T-helper 1 cell treated with Interleukin-12 subunit alpha and Interleukin-12 subunit beta and Interleukin-4 antibody, amounts not matched to agents 30 μg/mL and 1 μg/mL, for 36 hours (primary cell): ENCODE measurements around the gene SYNGR3.
"Not testable (repeated sequence)": the region's sequence is repeated elsewhere in the genome, so short reads cannot be mapped to it uniquely, and the experiment has no call there.

ENCODE experiments used
- H3K27ac Mint-ChIP-seq: one replicate; pipeline ENCODE4 v1.8.0; 2021; ENCODE audit warnings: mild to moderate bottlenecking, mixed read lengths
- H3K27me3 Mint-ChIP-seq: one replicate; pipeline ENCODE4 v1.8.0; 2021; ENCODE audit warnings: low read depth, mixed read lengths
- H3K36me3 Mint-ChIP-seq: one replicate; pipeline ENCODE4 v1.8.0; 2021; ENCODE audit warnings: low read depth, mixed read lengths
- H3K4me1 Mint-ChIP-seq: one replicate; pipeline ENCODE4 v1.8.0; 2021; ENCODE audit warnings: low read depth, mixed read lengths
- H3K4me3 Mint-ChIP-seq: one replicate; pipeline ENCODE4 v1.8.0; 2021; ENCODE audit warnings: mild to moderate bottlenecking, moderate library complexity, mixed read lengths
- H3K9me3 Mint-ChIP-seq: one replicate; pipeline ENCODE4 v1.8.0; 2021; ENCODE audit warnings: mixed read lengths

Gene SYNGR3

DNA sequence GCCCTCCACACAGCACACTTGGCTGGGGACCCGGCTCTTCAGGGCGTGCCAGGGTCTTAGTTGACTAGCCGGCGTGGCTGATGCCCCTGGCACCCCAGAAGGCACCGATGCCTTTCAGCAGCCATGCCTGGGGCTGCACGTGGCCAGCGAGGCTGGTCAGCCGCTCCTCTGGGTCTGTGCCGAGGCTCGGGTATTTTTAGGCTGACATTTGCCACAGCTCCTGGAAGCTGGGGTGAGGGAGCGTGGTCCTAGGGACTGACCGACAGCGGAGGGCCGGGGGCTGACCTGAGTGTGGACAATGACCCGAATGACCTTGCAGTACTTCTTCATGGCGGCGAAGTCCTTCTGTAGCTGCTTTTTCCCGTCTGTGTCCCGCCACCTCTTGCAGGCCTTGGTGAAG, 39.2 kb upstream of the SYNGR3 start:
- H3K27ac Mint-ChIP-seq, result no peak overlapping the region
- H3K4me1 Mint-ChIP-seq, result no peaks in the 10 kb centered on the region
- H3K9me3 Mint-ChIP-seq, result no peaks in the 10 kb centered on the region
- H3K36me3 Mint-ChIP-seq, result no peaks in the 10 kb centered on the region
- no peak overlapping the region for H3K4me3 Mint-ChIP-seq
- H3K27me3 Mint-ChIP-seq, result peaks cover 7% of the 10 kb centered on the region

DNA sequence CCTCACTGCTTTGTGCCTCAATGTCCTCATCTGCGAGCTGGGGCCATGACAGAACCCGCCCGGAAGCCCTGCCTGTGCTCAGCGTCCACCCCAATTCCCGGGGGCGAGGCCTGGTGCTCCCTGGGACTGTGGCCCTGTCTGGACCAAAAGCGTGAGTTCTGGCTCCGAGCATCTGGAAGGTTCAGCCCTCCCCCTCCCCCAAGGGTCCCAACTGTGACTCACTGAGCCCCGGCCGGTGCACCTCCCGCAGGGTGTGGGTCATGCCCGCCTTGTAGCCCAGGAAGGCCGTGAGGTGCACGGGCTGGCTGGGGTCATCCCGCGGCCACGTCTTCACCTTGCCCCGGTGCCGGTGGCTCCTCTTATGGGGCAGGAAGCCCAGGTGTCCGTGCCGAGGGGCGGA, 36.0 kb upstream of the SYNGR3 start:
- Mint-ChIP-seq H3K36me3 (no peaks in the 10 kb centered on the region), H3K4me3 (no peak overlapping the region), H3K27ac (no peak overlapping the region), H3K27me3 (peaks cover 7% of the 10 kb centered on the region), H3K4me1 (no peaks in the 10 kb centered on the region), H3K9me3 (no peaks in the 10 kb centered on the region)

DNA sequence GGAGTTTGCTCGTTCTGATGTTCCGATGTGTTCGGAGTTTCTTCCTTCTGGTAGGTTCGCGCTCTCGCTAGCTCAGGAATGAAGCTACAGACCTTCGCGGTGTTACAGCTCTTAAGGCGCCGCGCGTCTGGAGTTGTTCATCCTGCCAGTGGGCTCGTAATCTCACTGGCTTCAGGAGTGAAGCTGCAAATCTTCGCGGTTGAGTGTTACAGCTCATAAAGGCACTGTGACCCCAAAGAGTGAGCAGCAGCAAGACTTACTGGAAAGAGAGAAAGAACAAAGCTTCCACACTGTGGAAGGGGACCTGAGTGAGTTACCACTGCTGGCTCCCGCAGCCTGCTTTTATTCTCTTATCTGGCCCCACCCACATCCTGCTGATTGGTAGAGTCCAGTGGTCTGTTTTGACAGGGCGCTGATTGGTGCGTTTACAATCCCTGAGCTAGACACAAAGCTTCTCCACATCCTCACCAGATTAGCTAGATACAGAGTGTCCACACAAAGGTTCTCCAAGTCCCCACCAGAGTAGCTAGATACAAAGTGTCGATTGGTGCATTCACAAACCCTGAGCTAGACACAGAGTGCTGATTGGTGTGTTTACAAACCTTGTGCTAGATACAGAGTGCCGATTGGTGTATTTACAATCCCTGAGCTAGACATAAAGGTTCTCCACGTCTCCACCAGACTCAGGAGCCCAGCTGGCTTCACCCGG, 32.2 kb upstream of the SYNGR3 start:
- H3K36me3 Mint-ChIP-seq, result peaks cover 19% of the 10 kb centered on the region
- not testable (repeated sequence) for H3K27ac Mint-ChIP-seq

DNA sequence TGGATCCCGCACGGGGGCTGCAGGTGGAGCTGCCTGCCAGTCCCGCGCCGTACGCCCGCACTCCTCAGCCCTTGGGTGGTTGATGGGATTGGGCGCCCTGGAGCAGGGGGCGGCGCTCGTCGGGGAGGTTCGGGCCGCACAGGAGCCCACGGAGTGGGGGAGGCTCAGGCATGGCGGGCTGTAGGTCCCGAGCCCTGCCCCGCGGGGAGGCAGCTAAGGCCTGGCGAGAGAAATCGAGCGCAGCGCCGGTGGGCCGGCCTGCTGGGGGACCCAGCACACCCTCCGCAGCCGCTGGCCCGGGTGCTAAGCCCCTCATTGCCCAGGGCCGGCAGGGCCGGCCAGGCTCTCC, 31.7 kb upstream of the SYNGR3 start:
- not testable (repeated sequence) for H3K27me3 Mint-ChIP-seq, H3K27ac Mint-ChIP-seq, H3K9me3 Mint-ChIP-seq, H3K4me3 Mint-ChIP-seq
- Mint-ChIP-seq H3K36me3 (peaks cover 24% of the 10 kb centered on the region), H3K4me1 (peaks cover 26% of the 10 kb centered on the region)

More for the DNA sequence above, 32.2 kb upstream of the SYNGR3 start:
- not testable (repeated sequence) for H3K9me3 Mint-ChIP-seq, H3K4me3 Mint-ChIP-seq, H3K27me3 Mint-ChIP-seq
- peaks cover 24% of the 10 kb centered on the region for H3K4me1 Mint-ChIP-seq

DNA sequence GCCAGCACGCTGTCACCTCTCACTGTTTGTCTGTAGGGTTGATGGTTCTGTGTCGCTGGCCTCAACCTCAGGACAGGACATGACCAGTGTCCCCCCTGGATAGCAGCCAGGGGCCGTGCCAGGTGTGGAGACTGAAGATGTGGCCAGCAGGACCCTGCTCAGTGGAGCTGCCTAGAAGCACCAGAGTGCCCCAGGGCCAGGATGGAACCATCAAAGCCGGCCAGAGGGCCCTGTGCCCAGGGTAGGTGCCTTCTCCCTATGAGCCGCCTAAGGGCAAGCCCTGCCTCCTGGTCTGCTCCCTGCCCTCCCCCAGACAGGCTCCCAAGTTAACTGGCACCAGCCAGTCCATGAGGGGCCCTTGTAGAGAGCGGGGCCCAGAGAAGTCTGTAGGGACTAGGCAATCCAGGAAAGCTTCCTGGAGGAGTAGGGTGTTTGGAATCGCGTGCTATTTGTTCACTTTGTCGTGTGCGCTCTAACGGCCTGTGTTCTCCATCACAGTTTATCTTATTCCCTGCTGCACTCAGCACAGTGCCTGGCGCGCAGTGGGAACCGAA, 31.0 kb upstream of the SYNGR3 start:
- peaks cover 28% of the 10 kb centered on the region for H3K36me3 Mint-ChIP-seq
- H3K27ac Mint-ChIP-seq, result peak overlapping the region; percentile 47
- peak overlapping the region; percentile 97 for H3K4me3 Mint-ChIP-seq
- no peaks in the 10 kb centered on the region for H3K27me3 Mint-ChIP-seq
- peaks cover 30% of the 10 kb centered on the region for H3K4me1 Mint-ChIP-seq
- H3K9me3 Mint-ChIP-seq, result no peaks in the 10 kb centered on the region

DNA sequence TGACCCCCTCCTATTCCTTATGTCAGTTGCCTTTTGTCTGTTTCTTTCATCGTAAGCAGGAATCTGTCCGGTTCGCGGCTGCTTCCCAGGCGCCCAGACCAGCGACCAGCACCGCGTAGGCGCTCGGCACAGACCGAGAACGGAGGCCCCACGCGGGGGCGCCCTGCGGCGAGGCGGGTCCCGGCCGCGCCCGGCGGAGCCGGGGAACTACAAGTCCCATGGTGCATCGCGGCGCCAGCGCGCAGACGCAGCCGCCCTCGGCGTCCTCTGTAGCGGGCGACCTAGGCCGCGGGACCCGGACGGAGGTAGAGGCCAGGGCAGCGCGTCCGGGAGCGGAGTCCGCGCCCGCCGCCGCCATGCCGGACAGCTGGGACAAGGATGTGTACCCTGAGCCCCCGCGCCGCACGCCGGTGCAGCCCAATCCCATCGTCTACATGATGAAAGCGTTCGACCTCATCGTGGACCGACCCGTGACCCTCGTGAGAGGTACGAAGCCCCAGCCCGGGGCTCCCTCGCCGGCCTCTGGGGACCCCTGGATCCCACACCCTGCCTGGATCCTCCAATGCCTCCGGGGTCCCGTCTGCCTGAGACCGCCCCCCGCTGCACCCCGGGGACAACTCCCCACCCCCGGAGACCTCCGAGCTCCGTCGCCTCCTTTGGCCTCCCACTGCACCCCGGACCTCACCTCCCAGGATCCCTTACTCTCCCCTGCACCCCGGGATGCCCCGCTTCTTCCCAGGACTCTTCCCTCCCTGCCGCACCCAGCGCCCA, 30.3 kb upstream of the SYNGR3 start, which contains the start of gene NDUFB10:
TSS of gene NDUFB10 (plus strand) at position 270 of the 771 bp plus-strand sequence. CDS start at position 357, 87 bp downstream.
- Mint-ChIP-seq H3K9me3 (no peaks in the 10 kb centered on the region), H3K4me3 (peak within 1 kb of the TSS; percentile 97), H3K27me3 (no peaks in the 10 kb centered on the region), H3K27ac (peak within 1 kb of the TSS; percentile 96), H3K36me3 (peaks cover 33% of the 10 kb centered on the region), H3K4me1 (peaks cover 35% of the 10 kb centered on the region)

DNA sequence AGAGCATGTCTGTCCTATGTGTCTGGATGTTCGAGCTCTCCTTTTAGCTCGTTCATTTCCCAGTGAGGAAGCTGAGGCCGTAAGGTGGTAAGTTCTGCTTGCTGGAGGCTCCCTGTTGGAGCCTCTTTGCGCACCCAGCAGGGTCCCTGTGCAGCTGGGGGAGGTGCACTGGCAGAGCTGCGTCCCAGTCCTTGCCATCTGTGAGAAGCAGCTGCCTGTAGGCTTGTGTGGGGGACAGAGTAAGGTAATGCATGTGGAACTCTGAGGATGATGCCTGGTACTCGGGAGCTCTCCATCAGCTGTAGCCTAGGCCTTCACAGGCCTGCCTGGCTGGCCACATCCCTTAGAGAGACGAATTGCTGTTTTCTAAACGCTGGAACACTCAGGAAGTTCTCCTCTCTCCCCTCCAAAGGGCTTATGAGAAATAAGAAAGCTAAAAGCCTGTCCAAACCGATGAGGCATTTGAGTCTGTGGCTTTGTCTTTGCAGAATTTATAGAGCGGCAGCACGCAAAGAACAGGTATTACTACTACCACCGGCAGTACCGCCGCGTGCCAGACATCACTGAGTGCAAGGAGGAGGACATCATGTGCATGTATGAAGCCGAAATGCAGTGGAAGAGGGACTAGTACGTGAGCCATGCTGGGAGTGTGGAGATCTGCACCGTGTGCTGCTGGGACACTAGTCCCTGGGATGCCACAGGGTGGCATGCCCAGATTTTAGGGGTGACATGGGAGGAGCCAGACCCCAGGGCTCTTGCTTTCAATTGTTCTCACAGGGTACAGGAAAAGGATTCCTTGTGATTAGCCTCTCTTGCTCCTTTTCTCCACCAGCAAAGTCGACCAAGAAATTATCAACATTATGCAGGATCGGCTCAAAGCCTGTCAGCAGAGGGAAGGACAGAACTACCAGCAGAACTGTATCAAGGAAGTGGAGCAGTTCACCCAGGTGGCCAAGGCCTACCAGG, 28.8 kb upstream of the SYNGR3 start:
- Mint-ChIP-seq H3K4me3 (peak overlapping the region; percentile 97), H3K27me3 (no peaks in the 10 kb centered on the region), H3K27ac (peak overlapping the region; percentile 96), H3K36me3 (peaks cover 35% of the 10 kb centered on the region), H3K4me1 (peaks cover 40% of the 10 kb centered on the region), H3K9me3 (no peaks in the 10 kb centered on the region)

DNA sequence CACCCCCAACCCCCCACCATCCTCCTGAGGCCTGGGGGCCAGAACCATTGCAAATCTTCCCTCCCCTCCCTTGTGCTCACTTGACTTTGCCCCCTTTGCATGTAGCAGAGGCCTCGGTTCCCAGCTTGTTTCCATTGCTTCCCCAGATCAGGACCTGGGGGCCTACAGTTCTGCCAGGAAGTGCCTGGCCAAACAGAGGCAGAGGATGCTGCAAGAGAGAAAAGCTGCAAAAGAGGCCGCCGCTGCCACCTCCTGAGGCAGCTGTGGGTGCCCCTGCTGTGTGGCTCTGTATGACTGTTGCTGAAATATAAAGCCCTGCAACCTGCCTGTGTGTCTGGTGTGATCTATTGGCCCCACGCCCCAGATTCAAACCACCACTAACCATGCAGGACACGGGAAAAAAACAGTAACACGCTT, 28.1 kb upstream of the SYNGR3 start:
- Mint-ChIP-seq H3K27me3 (no peaks in the 10 kb centered on the region), H3K36me3 (peaks cover 35% of the 10 kb centered on the region), H3K4me1 (peaks cover 40% of the 10 kb centered on the region), H3K27ac (peak overlapping the region; percentile 62), H3K4me3 (peak overlapping the region; percentile 63), H3K9me3 (no peaks in the 10 kb centered on the region)

DNA sequence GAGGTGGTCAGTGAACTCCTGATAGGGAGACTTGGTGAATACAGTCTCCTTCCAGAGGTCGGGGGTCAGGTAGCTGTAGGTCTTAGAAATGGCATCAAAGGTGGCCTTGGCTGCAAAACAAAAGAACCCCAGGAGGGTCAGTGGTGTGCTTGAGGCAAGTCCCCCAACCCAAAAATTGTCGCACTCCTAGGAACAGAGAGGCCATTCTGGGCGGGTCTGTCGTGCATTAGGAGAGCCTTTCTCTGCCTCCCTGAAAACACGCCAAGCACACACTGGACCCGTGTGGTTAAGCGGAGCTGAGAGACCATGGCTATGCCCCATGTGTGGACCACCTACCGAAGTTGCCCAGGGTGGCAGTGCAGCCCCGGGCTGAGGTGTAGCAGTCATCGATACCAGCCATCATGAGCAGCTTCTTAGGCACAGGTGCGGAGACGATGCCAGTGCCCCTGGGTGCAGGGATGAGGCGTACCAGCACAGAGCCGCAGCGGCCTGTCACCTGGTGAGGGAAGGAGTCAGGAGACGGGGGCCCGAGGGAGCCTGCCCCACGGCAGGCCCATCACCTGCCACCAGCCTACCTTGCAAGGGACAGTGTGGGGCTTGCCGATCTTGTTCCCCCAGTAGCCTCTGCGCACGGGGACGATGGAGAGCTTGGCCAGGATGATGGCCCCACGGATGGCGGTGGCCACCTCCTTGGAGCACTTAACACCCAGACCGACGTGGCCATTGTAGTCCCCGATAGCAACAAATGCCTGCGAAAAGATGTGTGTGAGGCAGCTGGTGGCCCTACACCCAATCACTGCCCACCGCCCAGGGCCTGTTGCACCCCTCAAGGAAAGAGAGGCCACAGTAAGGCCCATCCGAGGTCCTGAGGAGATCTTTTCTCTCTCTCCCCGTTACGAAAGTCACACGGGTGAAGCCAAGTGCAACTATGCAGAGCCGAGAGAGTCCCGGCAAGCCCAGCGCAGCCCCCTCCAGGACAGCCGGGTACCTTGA, 27.3 kb upstream of the SYNGR3 start:
- peaks cover 35% of the 10 kb centered on the region for H3K36me3 Mint-ChIP-seq
- H3K9me3 Mint-ChIP-seq, result not testable (repeated sequence)
- peaks cover 40% of the 10 kb centered on the region for H3K4me1 Mint-ChIP-seq

DNA sequence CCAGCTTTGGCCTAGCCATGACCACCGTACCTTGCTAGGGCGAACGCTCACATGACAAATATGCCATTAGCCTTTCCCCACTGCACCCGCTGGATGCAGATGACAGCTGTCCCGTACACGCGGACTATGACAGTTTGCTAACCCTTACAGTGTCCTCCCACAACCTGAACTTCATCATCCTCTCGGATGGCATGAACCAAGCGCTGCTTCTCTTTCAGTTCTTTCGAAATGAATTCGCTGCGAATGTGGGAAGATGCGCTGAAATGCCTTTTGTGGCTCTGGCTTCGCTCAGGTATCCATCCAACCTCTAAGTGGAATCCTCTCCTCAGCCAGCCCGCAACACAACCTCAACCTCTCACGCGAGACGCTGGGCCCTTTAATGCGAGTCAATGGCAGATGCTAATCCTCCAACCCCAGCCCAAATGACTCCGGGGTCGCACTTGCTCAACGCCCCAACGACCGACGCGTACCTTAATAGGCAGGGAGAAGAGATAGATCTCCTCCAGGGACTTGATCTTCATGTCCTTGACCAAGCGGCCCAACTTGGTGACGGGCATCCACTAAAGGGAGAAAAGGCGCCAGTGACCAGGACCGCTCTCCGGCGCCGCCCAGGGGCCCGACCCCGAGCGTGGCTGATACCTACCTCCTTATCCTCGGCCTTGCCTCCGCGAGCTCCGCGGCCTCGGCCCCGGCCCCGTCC, 25.8 kb upstream of the SYNGR3 start:
- Mint-ChIP-seq H3K9me3 (no peaks in the 10 kb centered on the region), H3K4me3 (peak overlapping the region; percentile 96), H3K4me1 (peaks cover 40% of the 10 kb centered on the region), H3K36me3 (peaks cover 35% of the 10 kb centered on the region), H3K27ac (peak overlapping the region; percentile 92), H3K27me3 (no peaks in the 10 kb centered on the region)

More for the DNA sequence above, 27.3 kb upstream of the SYNGR3 start:
- H3K27me3 Mint-ChIP-seq, result not testable (repeated sequence)
- H3K4me3 Mint-ChIP-seq, result peak overlapping the region; percentile 96
- H3K27ac Mint-ChIP-seq, result peak overlapping the region; percentile 63

DNA sequence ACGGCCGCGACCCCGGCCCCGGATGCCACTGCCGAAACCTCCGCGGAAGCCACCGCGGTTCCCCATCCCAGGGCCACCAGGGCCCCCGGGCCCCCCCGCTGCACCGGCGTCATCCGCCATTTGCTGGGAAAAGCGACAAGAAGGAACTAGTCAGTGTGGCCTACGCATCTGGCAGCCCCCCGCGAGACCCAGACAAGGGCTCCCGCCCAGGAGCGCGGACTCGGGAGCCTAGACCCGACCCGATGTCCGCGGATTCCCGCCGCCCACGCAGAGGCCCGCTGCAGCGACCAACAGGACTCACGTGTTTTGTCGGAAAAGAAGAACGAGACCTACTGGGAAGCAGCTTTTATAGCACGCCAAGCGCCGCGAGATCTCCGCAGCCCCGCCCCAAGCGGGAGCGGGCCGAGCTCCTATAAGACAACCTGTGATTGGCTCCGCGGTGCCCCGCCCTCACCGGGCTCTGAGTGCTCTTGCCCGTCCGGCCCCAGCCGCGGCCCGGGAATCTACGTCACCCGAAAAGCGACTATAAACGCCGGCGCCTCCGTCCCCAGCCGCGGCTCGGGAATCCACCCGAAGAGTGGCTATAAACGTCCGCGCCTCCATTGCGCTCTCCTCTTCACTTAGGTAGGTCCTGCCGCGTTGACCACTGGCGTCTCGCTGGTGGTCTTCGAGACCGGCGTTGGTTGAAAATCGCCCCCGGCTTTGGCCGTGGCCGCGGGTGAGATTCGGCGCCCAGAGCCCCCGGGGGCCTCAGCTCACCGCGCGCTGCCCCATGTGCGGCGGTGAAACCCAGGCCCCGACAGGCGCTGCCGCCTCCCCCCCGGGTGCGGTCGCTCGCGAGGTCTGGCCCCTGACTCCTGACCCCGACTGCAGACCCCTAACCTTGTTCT, 25.0 kb upstream of the SYNGR3 start, which contains the start of gene RPS2:
TSS of gene RPS2 (minus strand) at position 321 of the 890 bp plus-strand sequence. CDS start at position 120, 201 bp downstream.
- H3K27me3 Mint-ChIP-seq, result no peaks in the 10 kb centered on the region
- H3K4me3 Mint-ChIP-seq, result peak within 1 kb of the TSS; percentile 96
- no peaks in the 10 kb centered on the region for H3K9me3 Mint-ChIP-seq
- H3K36me3 Mint-ChIP-seq, result peaks cover 35% of the 10 kb centered on the region
- H3K27ac Mint-ChIP-seq, result peak within 1 kb of the TSS; percentile 96
- H3K4me1 Mint-ChIP-seq, result peaks cover 38% of the 10 kb centered on the region
